EH (cell line): ENCODE measurements around the gene KCNJ1.
A peak's percentile ranks its signal among the peaks of the same experiment; 100 is the strongest.

Experiments
- DNase-seq: peaks from one replicate; pipeline ENCODE4 v3.0.0-alpha.2; 2015; ENCODE audit warnings: low read depth

KCNJ1 gene

DNA sequence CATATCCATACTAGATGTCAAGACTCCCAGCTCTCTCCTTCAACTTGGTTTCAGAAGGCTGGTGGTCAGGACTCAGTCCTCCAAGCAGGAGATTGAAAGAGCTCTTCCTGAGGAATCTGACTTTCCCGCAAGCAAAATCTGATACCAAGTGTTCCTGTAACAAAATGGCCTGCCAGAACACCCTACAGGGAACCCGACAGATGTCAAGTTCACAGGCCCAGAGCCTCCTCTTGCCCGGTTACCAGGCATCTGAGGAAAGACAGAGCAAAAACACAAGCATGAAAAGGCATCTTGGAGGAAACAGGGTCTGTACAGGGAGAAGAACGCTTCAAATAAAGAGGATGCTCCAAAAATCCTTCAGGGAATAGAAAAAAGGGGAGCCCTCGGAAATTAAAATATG is 15.4 kb upstream of the KCNJ1 start:
- DNase-seq, result no peak

GRCh38 chr11:128881221-128881620 is 14.1 kb upstream of the KCNJ1 start:
- no peak for DNase-seq

- no peak for DNase-seq
These were observed 12.7 kb upstream of the KCNJ1 start for GRCh38 chr11:128879817-128880216.

DNA sequence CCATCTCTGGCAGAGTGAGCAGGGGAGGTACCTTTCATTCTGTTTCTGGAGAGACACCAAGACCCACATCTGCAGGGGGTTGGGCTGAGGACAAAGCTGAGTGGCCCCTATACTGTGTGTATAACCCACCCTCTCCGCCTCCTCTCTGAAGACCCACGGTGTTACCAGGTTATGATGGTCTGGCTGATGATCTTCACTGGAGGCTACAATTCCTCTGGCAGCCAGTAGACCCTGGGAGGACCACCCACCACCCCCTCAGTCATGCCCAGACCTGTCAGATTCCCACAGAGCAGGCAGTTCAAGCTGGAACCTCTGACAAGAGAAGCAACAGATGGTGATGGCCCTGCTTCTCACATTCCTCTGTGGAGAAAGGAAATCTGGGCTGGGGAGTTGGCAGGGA is 11.4 kb upstream of the KCNJ1 start:
- no peak for DNase-seq

DNA sequence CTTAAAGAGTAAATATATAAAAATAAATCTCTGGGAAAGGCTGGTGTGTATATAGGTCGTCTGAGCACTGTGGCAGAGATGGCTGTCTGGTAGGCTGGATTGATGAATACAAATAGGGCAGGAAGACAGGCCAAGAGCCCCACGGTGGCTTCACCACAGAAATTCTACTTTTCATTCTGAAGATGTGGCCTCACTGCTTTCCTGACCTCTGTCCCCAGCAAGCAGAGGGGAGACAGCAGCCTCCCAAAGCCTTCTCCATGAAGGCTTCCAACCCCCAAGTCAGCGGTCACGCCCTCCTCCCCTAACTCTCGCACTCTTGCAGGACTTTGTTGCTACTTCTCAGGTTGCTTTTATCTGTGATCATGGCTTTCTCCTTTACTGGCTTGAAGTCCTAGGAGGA is 10.6 kb upstream of the KCNJ1 start:
- no peak for DNase-seq

DNA sequence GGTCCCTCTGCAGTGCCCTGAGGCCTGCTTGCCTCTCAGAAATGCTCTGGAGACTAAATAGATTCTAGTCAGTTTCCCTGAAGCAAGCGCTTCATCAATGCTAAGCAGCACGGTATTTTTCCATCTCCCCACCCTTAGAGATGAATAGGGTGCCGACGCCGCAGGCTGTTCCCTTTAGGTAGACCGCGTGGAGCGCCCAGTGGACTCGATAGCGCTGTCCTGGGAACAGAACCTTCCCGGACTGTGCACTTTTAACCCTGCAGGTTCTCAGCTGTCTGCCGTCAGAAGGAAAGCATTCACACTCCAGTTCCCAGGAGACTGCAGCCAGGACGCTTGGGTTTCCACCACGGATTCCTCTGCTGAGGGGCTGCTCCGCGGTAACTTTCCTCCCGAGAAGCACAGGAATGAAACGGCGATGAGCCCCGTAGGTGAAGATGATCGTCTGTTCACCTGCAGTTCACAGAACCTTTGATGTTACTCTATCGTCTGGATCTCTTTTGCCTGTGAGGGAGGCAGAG is 9.1 kb upstream of the KCNJ1 start:
- no peak for DNase-seq

- DNase-seq, result peak; percentile 33
These were observed 7.3 kb upstream of the KCNJ1 start for GRCh38 chr11:128874427-128874826.

DNA sequence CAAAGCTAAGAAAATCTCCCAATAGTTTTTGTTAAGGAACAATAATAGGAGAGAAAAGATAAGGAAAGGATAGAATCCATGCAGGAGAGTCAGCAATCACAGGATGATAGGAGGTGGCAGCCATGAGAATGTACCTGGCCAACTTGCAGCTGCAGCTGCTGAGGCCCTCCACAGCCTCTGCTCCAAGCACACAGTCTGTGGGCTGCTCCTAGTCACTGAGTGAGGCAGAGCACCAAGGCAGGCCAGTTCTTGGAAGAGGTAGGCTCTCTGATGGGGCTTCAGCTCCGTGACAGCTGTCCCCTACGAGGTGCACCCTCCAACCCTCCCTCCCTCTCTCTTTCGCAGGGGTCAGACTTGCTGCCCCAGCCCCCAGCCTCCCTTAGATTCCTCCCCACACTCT is 5.5 kb upstream of the KCNJ1 start:
- DNase-seq, result no peak

GRCh38 chr11:128872094-128872493 is 5.0 kb upstream of the KCNJ1 start:
- no peak for DNase-seq

GRCh38 chr11:128871168-128871610 is 4.1 kb upstream of the KCNJ1 start:
- DNase-seq, result no peak

GRCh38 chr11:128868841-128869671 is 2.0 kb upstream of the KCNJ1 start:
- DNase-seq, result no peak

- peak; percentile 51 for DNase-seq
These were observed 1.6 kb downstream of the KCNJ1 start for GRCh38 chr11:128865490-128865889.

GRCh38 chr11:128862908-128863660 is 4.0 kb downstream of the KCNJ1 start:
- DNase-seq, result peak; percentile 92

GRCh38 chr11:128862406-128862805 is 4.7 kb downstream of the KCNJ1 start:
- DNase-seq, result peak; percentile 15

DNA sequence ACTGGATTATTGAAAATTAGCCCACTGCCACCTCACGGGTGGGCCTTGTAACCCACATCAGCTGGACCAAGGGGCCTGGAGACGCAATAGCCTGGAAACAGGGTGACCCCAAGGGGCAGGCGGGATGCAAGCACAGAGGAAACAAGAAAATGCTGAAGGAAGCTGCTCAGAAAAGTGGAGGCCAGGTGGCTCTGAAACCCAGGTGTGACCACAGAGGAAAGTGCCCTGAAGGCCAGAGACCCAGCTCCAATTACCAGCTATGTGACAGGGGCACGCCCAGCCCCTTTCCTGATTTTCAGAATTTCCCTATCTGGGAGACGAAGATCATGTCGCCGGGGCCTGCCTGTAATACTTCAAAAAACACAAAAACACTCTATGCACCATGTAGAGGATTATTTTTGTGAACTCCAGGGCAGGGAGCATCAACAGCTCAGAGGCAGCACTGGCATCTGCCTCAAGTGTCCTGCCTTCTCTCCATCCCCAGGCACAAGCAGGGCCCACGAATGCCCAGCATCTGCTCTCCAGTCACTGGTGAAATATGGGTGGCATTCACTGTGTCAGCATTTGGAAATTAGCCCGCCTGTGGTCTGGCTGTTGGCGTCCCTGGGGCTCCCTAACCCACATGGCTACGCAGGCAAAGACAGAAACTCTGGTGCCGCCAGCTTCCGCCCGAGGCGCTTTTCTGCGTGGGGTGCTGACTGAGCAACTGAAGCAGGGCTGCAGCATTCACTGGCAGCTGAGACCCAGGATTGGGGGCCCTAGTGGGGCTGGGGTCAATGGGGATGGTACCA is 6.3 kb downstream of the KCNJ1 start:
- DNase-seq, result peak; percentile 95

GRCh38 chr11:128859563-128860441 is 7.3 kb downstream of the KCNJ1 start:
- no peak for DNase-seq

GRCh38 chr11:128857341-128857740 is 9.8 kb downstream of the KCNJ1 start:
- DNase-seq, result no peak

GRCh38 chr11:128856241-128856640 is 10.9 kb downstream of the KCNJ1 start:
- no peak for DNase-seq

DNA sequence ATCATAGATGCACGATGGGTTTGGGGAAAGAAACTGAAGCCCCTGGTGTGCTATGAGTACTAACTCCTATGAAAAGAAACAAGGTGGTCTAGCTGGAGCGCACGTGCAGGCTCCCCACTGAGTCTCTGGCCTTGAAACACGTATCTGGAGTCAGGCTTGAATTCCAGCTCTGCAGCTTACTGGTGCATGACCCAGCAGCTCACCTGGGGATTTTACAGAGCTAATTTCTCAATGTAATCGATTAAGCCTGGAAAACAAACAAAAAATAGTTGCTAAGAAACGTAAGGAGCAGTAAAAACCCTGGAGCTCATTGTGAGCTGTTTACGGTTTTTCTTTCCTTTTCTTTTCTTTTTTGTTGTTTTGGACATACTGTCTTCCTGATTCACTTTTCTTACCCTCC is 12.3 kb downstream of the KCNJ1 start:
- DNase-seq, result no peak

GRCh38 chr11:128853559-128853958 is 13.5 kb downstream of the KCNJ1 start:
- DNase-seq, result no peak

- DNase-seq, result no peak
These were observed 14.6 kb downstream of the KCNJ1 start for GRCh38 chr11:128852327-128853023.
